HG03139 (cell line): ENCODE measurements around the gene HSPA9.

Source experiments
- ATAC-seq: cut with Tn5 transposase; IDR thresholded peaks from one replicate; pipeline ENCODE4 v1.9.1; 2021; ENCODE audit not compliant: unreplicated experiment

HSPA9 gene

DNA sequence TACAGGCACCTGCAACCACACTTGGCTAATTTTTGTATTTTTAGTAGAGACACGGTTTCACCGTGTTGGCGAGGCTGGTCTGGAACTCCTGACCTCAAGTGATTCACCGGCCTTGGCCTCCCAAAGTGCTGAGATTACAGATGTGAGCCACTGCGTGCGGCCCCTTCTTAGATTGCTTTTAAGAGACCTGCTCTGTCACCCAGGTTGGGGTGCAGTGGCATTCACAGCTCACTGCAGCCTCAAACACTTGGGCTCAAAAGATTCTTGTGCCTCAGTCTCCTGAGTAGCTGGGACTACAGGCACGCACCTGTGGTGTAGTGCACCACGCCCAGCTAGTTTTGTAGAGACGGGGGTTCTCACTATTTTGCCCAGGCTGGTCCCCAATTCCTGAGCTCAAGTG lies 11.0 kb downstream of the HSPA9 start:
- no peak for ATAC-seq

DNA sequence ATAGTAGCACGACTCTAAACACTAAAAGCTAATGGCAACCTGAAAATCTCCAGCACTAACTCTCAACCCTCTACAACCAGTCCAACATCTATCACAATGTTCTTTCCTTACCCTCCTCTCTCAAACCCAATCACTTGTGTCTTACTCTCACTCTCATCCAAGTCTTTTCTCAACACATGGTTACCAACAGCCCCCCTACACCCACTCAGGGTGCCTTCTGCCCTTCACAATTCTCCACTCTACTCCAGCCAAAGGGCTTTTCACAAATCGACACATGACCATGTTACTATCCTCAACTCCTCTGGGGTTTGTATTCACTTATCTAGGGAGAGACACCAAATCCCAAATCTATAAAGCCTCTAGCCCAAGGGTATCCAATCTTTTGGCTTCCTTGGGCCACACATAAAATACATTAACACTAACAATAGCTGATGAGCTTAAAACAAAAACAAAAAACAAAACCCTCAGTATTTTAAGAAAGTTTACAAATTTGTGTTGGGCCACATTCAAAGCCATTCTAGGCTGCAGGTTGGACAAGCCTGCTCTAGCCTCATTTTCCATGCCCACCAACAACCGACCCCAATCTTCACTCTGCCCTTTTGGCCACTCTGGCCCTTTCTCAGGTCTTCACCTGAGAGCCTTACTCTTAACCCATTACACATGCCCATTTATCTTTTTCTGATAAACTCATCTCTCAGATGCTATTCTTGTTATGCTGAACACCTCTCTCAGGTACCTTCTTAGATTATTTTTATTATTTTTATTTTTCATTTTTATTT lies 11.7 kb downstream of the HSPA9 start:
- no peak for ATAC-seq

- ATAC-seq = no peak
Observed at GRCh38 chr5:138560971-138561370, 14.2 kb downstream of the HSPA9 start.

DNA sequence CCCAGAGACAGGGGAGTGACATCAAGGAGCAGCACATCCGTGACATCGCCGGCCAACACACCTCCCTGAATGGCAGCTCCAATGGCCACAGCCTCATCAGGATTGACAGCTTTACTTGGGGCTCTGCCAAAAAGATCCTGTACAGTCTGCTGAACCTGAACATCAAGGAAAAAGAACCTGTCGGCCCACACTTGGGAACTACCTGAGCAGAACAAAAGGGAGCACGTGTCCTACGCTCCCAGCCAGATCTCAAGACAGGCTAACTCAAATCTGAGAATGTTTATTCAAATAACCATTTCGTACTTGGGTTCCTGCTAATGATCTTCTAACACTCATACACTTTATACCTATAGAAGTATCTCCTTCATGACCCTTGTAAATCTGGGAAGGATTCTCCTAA lies 15.3 kb downstream of the HSPA9 start:
- ATAC-seq = no peak

DNA sequence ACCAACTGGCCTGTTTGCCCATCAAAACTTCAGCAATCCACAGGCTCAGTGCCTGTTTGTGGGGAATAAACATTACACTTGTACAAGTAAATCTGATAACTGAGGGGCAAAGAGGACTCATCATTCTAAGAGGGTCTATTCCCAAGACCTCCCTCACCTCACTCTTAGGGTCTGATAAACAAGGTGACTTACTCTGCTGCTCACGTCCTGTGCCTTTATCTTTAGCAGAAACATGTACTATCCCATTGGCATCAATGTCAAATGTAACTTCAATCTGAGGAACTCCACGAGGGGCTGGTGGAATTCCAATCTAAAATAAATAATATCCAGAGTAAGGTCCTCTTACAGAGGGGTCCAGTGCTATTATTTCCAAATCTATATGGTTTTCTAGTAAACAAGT lies 17.5 kb downstream of the HSPA9 start:
- no peak for ATAC-seq

DNA sequence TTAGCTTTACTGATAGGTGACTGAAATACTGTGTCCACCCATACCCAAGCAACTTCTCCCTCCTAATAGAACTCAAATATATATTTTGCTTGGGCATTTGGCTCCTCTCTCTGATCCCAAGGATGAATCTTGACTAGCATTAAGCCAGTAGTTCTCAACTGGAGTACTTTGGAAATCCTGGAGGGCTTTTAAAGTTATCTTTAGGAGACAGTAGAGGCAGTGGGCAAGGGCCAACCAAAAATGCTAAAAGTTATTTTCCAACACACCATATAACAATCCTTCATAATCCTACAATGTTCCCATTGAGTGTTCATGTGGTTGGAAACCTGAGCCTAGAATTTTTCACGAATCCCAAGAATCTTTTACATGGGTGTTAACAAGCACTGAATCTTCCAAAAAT lies 21.1 kb downstream of the HSPA9 start:
- ATAC-seq = no peak

- no peak for ATAC-seq
Observed at GRCh38 chr5:138553437-138554095, 21.6 kb downstream of the HSPA9 start.

DNA sequence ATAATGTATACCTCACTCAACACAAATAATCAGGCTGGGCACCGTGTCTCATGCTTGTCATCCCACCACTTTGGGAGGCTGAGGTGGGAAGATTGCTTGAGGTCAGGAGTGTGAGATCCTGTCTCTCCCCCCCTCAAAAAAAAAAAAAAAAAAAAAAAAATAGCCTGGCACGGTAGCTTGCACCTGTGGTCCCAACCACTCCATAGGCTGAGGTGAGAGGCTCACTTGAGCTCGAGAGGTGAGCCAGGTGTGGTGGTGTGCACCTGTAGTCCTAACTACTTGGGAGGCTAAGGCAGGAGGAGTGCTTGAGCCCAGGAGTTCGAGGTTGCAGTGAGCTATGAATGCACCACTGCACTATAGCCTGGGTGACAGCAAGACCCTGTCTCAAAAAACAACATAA lies 22.5 kb downstream of the HSPA9 start:
- ATAC-seq = no peak

GRCh38 chr5:138549414-138549813 lies 25.8 kb downstream of the HSPA9 start:
- ATAC-seq = no peak

DNA sequence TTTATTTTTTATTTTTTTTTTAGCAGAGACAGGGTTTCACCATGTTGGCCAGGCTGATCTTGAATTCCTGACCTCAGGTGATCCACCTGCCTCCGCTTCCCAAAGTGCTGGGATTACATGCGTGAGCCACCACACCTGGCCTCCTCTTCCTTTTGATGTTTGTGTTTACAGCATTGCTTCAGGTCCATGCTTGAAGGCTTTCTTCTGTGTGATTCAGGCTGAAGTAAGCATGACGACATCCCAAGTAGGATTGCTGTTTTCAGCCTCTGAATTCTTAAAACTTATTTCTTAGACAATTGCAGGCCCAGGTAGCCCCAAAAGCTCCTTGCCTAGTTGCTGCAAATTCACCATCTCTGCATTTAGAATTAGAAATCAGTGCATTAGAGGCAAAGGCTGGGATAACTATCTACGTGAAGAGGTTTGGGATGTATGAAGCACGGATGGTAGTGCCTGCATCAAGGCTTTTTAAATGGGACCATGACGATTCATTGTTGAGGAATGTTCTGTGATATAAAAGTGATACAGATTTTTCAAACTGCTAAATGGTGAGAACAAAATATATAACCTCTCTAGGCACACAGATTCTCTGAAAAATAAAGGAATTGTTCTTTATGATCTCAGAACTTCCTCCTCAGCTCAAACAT lies 29.2 kb downstream of the HSPA9 start:
- no peak for ATAC-seq

GRCh38 chr5:138544181-138545134 lies 30.7 kb downstream of the HSPA9 start:
- ATAC-seq = no peak

DNA sequence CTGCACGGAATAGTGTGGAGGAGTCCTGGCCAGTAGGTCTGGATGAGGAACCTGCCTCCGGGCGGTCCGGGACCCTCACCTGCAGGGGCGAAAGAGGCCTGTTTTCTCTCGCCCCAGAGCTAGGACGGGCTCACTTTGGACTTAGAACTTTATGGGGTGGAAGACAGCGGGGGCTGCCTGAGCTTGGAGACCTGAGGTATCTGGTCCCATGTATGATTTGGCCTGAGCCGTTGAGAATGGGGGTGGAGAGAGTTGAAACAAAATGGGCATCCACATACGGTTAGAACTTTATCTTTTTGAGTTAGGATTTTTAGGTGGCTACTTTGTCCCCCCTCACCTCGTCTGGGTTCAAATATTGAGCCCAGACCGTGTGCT lies 31.5 kb downstream of the HSPA9 start:
- ATAC-seq = peak; percentile 36

- ATAC-seq = peak; percentile 92
Observed at GRCh38 chr5:138542956-138543729, 32.1 kb downstream of the HSPA9 start, which contains the start of gene ETF1. Gene ETF1, minus strand, starts transcription at chr5:138543236. Its CDS starts 318 bp downstream, at chr5:138542918.

- ATAC-seq = no peak
Observed at GRCh38 chr5:138542180-138542955, 32.8 kb downstream of the HSPA9 start.

GRCh38 chr5:138541511-138542179 lies 33.6 kb downstream of the HSPA9 start:
- no peak for ATAC-seq

DNA sequence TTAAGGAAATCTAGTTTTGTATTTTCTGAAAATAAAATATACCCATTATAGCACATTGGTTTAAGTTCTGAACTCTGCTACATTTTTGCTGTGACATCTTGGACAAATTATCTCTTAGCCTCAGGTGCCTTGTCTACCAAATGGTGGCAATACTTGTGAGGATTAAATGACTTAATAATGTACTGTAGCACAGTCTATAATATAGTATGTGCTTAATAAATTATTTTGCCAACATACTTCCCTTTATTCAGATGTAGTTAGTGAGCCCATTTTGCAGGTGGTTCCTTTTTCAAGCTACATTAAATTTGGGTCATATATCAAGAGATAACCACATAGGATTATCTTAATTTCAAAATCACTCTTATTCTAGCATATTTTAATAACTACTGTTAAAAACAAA lies 35.4 kb downstream of the HSPA9 start:
- ATAC-seq = no peak

GRCh38 chr5:138538943-138539627 lies 36.1 kb downstream of the HSPA9 start:
- no peak for ATAC-seq

GRCh38 chr5:138536665-138537315 lies 38.4 kb downstream of the HSPA9 start:
- no peak for ATAC-seq
